ENCODE data around the gene YAP1.
"Not testable (repeated sequence)": the region's sequence is repeated elsewhere in the genome, so short reads cannot be mapped to it uniquely, and the experiment has no call there.

YAP1 gene

GRCh38 chr11:102243399-102243884 lies 133.2 kb downstream of the YAP1 start:
- Histone ChIP-seq H3K9ac (ENCODE audit: low read depth, low read length) (no peak overlapping the region), H3K27ac (ENCODE audit: low read depth, low read length) (no peak overlapping the region), H3K4me1 (ENCODE audit: insufficient read depth, low read length) (no peaks in the 10 kb centered on the region), H3K4me3 (ENCODE audit: low read length) (no peak overlapping the region), H3K27me3 (ENCODE audit: insufficient read depth, low read length) (no peaks in the 10 kb centered on the region), H3K9me3 (ENCODE audit: insufficient read depth, low read depth, low read length) (no peaks in the 10 kb centered on the region), H3K36me3 (ENCODE audit: insufficient read depth, low read length) (no peaks in the 10 kb centered on the region)
- 88% methylated on average over 2 of the region's 2 CpGs for WGBS

DNA sequence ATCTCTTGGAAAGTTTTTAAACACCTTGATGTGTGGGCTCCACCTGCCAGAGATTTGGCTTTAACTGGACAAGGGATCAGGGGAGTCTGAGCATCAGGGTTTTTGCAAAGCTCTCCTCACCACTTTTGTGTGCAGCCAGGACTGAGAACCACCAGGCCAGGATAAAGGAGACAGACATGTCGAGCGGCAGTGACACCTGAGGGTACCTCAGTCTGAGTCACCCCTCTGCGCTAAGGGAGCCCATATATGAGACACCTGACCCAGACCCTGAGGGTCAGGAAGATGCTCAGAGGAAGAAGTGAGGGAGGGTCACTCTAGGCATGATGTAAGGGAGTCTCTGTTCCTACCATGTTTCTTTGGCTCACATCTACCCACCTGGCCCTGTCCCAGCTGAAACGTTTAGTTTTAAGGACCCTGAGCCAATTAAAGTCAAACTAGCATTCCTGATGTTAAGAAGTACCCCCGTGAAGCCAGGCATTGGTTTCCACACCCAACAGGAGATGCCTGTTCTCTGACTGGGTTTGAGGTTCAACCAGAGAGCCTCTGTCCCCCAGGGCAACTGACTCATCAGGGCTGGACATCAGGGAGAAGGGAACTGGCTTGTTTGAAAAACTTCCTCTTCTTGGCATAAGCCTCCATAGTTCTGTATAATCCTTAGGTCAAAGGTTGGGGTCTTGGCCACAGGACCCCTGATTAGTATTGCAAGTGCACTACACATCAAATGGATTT lies 134.6 kb downstream of the YAP1 start:
- no peak overlapping the region for H3K9ac ChIP-seq (ENCODE audit: low read depth, low read length)
- H3K4me1 ChIP-seq (ENCODE audit: insufficient read depth, low read length): no peaks in the 10 kb centered on the region
- no peak overlapping the region for H3K27ac ChIP-seq (ENCODE audit: low read depth, low read length)
- H3K4me3 ChIP-seq (ENCODE audit: low read length): no peak overlapping the region
- 82% methylated on average over 5 of the region's 5 CpGs for WGBS
- no peaks in the 10 kb centered on the region for H3K9me3 ChIP-seq (ENCODE audit: insufficient read depth, low read depth, low read length)
- no peaks in the 10 kb centered on the region for H3K36me3 ChIP-seq (ENCODE audit: insufficient read depth, low read length)
- no peaks in the 10 kb centered on the region for H3K27me3 ChIP-seq (ENCODE audit: insufficient read depth, low read length)

DNA sequence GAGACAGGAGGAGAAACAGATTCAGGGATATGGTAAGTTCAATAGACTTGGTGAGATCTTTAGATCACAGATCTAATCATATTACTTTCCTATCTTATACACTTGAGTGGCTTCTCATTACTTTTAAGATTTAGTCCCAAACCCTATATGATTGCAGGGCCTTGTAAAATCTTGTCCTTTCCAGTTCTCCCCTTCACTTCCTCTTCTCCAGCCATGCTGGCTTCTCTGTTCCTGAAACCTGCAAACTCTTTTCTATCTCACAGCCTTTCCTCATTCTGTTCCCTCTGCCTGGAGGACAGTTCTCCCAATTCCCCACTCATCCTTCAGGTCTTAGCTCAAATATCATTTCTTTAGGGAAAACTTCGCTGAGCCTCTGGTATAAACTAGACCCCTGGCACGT lies 141.2 kb downstream of the YAP1 start:
- Histone ChIP-seq H3K9ac (ENCODE audit: low read depth, low read length) (no peak overlapping the region), H3K27ac (ENCODE audit: low read depth, low read length) (no peak overlapping the region), H3K4me3 (ENCODE audit: low read length) (no peak overlapping the region), H3K27me3 (ENCODE audit: insufficient read depth, low read length) (no peaks in the 10 kb centered on the region), H3K9me3 (ENCODE audit: insufficient read depth, low read depth, low read length) (no peaks in the 10 kb centered on the region), H3K4me1 (ENCODE audit: insufficient read depth, low read length) (no peaks in the 10 kb centered on the region), H3K36me3 (ENCODE audit: insufficient read depth, low read length) (no peaks in the 10 kb centered on the region)
- WGBS: 90% methylated on average over 2 of the region's 2 CpGs

GRCh38 chr11:102252339-102252891 lies 142.2 kb downstream of the YAP1 start:
- H3K4me3 ChIP-seq (ENCODE audit: low read length): no peak overlapping the region
- H3K4me1 ChIP-seq (ENCODE audit: insufficient read depth, low read length): no peaks in the 10 kb centered on the region
- H3K36me3 ChIP-seq (ENCODE audit: insufficient read depth, low read length): no peaks in the 10 kb centered on the region
- no peaks in the 10 kb centered on the region for H3K27me3 ChIP-seq (ENCODE audit: insufficient read depth, low read length)
- H3K9me3 ChIP-seq (ENCODE audit: insufficient read depth, low read depth, low read length): no peaks in the 10 kb centered on the region
- no peak overlapping the region for H3K9ac ChIP-seq (ENCODE audit: low read depth, low read length)
- H3K27ac ChIP-seq (ENCODE audit: low read depth, low read length): no peak overlapping the region
- WGBS: 92% methylated on average over 6 of the region's 6 CpGs

DNA sequence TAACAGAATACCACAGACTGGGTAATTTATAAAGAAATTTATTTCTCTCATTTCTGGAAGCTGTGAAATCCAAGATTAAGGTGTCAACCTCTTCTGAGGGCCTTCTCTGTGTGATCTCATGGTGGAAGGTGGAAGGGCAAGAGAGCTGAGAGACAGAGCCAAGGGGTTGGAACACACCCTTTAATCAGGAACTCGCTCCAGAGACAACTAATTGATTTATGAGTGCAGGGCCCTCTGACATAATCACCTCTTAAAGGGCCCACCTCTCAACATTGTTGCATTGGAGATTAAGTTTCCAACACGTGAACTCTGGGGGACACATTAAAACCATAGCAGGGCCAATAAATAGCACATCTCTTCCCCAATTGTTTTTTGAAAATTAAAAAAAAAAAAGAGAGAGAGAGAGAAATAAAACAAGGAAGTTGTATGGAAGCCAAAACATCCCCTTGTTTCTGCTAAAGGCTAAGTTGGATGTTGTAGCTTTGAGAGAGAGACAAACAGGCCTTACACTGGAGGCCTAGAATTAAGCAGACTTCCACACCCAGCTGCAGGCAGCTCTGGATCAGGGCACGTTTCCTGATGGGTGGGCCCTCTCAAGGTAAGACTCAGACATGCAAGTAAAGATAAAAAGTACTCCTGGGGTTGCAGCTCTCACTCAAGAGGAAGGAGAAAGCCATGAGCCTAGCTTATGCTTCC lies 142.9 kb downstream of the YAP1 start:
- H3K36me3 ChIP-seq (ENCODE audit: insufficient read depth, low read length): no peaks in the 10 kb centered on the region
- no peaks in the 10 kb centered on the region for H3K27me3 ChIP-seq (ENCODE audit: insufficient read depth, low read length)

GRCh38 chr11:102254047-102254446 lies 143.8 kb downstream of the YAP1 start:
- 77% methylated on average over 5 of the region's 5 CpGs for WGBS

More for the DNA sequence above, 142.9 kb downstream of the YAP1 start:
- WGBS: 70% methylated on average over 3 of the region's 3 CpGs
- H3K4me1 ChIP-seq (ENCODE audit: insufficient read depth, low read length): no peaks in the 10 kb centered on the region
- H3K9ac ChIP-seq (ENCODE audit: low read depth, low read length): no peak overlapping the region
- H3K4me3 ChIP-seq (ENCODE audit: low read length): no peak overlapping the region
- H3K9me3 ChIP-seq (ENCODE audit: insufficient read depth, low read depth, low read length): no peaks in the 10 kb centered on the region
- no peak overlapping the region for H3K27ac ChIP-seq (ENCODE audit: low read depth, low read length)

DNA sequence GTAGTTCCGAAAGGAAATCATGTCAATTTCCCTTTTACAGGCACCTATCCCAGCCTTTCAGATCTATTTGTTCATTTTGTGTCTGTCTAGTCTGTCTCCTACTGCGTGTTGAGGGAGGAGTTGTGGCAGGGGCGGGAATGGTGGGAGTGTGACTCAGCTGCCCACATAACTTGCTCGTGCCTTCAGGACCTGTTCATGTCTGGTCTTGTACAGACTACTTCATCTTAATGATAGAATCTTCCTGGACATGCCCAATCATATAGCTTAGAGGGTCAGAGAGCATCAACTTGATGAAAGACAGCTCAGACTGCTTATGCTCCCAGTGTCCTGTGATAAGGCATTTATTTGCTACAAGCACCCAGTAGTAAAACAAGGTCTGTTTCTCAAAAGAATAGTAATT lies 146.0 kb downstream of the YAP1 start:
- WGBS: 95% methylated on average over 4 of the region's 4 CpGs
- H3K27ac ChIP-seq (ENCODE audit: low read depth, low read length): no peak overlapping the region
- H3K27me3 ChIP-seq (ENCODE audit: insufficient read depth, low read length): no peaks in the 10 kb centered on the region

More at GRCh38 chr11:102254047-102254446, 143.8 kb downstream of the YAP1 start:
- Histone ChIP-seq H3K27me3 (ENCODE audit: insufficient read depth, low read length) (no peaks in the 10 kb centered on the region), H3K27ac (ENCODE audit: low read depth, low read length) (no peak overlapping the region), H3K9ac (ENCODE audit: low read depth, low read length) (no peak overlapping the region), H3K36me3 (ENCODE audit: insufficient read depth, low read length) (no peaks in the 10 kb centered on the region), H3K4me3 (ENCODE audit: low read length) (no peak overlapping the region), H3K9me3 (ENCODE audit: insufficient read depth, low read depth, low read length) (no peaks in the 10 kb centered on the region), H3K4me1 (ENCODE audit: insufficient read depth, low read length) (no peaks in the 10 kb centered on the region)

GRCh38 chr11:102260241-102260640 lies 150.0 kb downstream of the YAP1 start:
- H3K4me3 ChIP-seq (ENCODE audit: low read length): no peak overlapping the region
- H3K27ac ChIP-seq (ENCODE audit: low read depth, low read length): no peak overlapping the region
- no peaks in the 10 kb centered on the region for H3K4me1 ChIP-seq (ENCODE audit: insufficient read depth, low read length)
- no peak overlapping the region for H3K9ac ChIP-seq (ENCODE audit: low read depth, low read length)
- 60% methylated on average over 1 of the region's 2 CpGs for WGBS
- no peaks in the 10 kb centered on the region for H3K36me3 ChIP-seq (ENCODE audit: insufficient read depth, low read length)
- no peaks in the 10 kb centered on the region for H3K27me3 ChIP-seq (ENCODE audit: insufficient read depth, low read length)
- H3K9me3 ChIP-seq (ENCODE audit: insufficient read depth, low read depth, low read length): no peaks in the 10 kb centered on the region

More for the DNA sequence above, 146.0 kb downstream of the YAP1 start:
- H3K9ac ChIP-seq (ENCODE audit: low read depth, low read length): no peak overlapping the region
- no peak overlapping the region for H3K4me3 ChIP-seq (ENCODE audit: low read length)
- no peaks in the 10 kb centered on the region for H3K4me1 ChIP-seq (ENCODE audit: insufficient read depth, low read length)
- no peaks in the 10 kb centered on the region for H3K9me3 ChIP-seq (ENCODE audit: insufficient read depth, low read depth, low read length)
- no peaks in the 10 kb centered on the region for H3K36me3 ChIP-seq (ENCODE audit: insufficient read depth, low read length)

DNA sequence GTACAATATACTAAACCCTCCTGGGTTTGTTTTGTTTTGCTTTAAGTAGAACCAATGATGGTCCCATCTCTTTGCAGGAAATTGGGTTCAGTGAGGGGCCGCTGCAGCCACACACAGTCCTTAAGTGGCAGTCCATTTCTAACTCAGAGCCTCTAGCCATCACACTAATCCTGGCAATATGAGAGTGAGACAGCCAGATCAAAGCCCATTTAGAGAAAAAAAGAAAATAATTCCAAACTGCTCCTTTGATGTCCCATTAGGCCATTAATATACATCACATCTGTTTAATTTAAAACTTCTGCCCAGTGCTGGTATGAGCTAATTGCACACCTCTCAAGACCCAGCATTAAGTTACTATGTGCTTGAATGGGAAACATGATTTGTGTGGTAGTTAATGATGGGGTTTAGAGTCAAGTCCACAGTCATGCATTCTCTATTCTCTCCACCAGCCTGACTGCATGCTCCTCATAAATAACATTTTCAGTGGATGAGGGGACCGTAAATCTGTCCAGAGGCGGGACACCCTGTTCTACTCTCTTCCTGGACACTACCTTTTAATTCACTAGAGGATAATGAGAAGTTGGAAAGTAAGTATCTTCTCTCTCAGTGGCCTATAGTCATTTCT lies 153.2 kb downstream of the YAP1 start:
- H3K27ac ChIP-seq (ENCODE audit: low read depth, low read length): no peak overlapping the region
- H3K9ac ChIP-seq (ENCODE audit: low read depth, low read length): no peak overlapping the region
- H3K9me3 ChIP-seq (ENCODE audit: insufficient read depth, low read depth, low read length): no peaks in the 10 kb centered on the region
- peaks cover 4% of the 10 kb centered on the region; the same call in 1 of the 2 replicates for H3K27me3 ChIP-seq (ENCODE audit: insufficient read depth, low read length)
- 94% methylated on average over 2 of the region's 3 CpGs for WGBS
- H3K4me1 ChIP-seq (ENCODE audit: insufficient read depth, low read length): peaks cover 11% of the 10 kb centered on the region; the same call in 1 of the 2 replicates
- no peaks in the 10 kb centered on the region for H3K36me3 ChIP-seq (ENCODE audit: insufficient read depth, low read length)
- no peak overlapping the region for H3K4me3 ChIP-seq (ENCODE audit: low read length)

- not testable (repeated sequence) for H3K9ac ChIP-seq (ENCODE audit: low read depth, low read length)
- 91% methylated on average over 5 of the region's 5 CpGs for WGBS
Observed at GRCh38 chr11:102264704-102265103, 154.5 kb downstream of the YAP1 start.

GRCh38 chr11:102266099-102266498 lies 155.9 kb downstream of the YAP1 start:
- H3K4me3 ChIP-seq (ENCODE audit: low read length): no peak overlapping the region
- H3K27ac ChIP-seq (ENCODE audit: low read depth, low read length): no peak overlapping the region
- H3K4me1 ChIP-seq (ENCODE audit: insufficient read depth, low read length): peaks cover 26% of the 10 kb centered on the region; the same call in 1 of the 2 replicates
- no peak overlapping the region for H3K9ac ChIP-seq (ENCODE audit: low read depth, low read length)
- WGBS: no CpG with 5 or more reads among the region's 1 CpG
- H3K27me3 ChIP-seq (ENCODE audit: insufficient read depth, low read length): peaks cover 13% of the 10 kb centered on the region; the same call in 1 of the 2 replicates
- no peaks in the 10 kb centered on the region for H3K36me3 ChIP-seq (ENCODE audit: insufficient read depth, low read length)
- H3K9me3 ChIP-seq (ENCODE audit: insufficient read depth, low read depth, low read length): no peaks in the 10 kb centered on the region

More at GRCh38 chr11:102264704-102265103, 154.5 kb downstream of the YAP1 start:
- H3K27ac ChIP-seq (ENCODE audit: low read depth, low read length); H3K36me3 ChIP-seq (ENCODE audit: insufficient read depth, low read length); H3K4me3 ChIP-seq (ENCODE audit: low read length); H3K9me3 ChIP-seq (ENCODE audit: insufficient read depth, low read depth, low read length): not testable (repeated sequence)
- Histone ChIP-seq H3K4me1 (ENCODE audit: insufficient read depth, low read length) (peaks cover 20% of the 10 kb centered on the region; the same call in 1 of the 2 replicates), H3K27me3 (ENCODE audit: insufficient read depth, low read length) (peaks cover 11% of the 10 kb centered on the region; the same call in 1 of the 2 replicates)

All from HUES64 (cell line).